K562 (cell line): ENCODE results near the gene TMEM243. TPM values are rescaled to one million over a fixed set of nuclear protein-coding genes. Genes with fewer than 3 reads are reported as not detected.

Experiments
- ATAC-seq: fragments of 200-7000 bp; cut with Tn5 transposase; 3 replicates; pipeline ENCODE4 v1.9.1; 2020; ENCODE audit warnings: moderate library complexity
- BruUV-seq: library from RNA; stranded (reverse); fragments of 400-500 nt; replicated peaks from 2 replicates; lab custom pipeline; 2021; lab: Mats Ljungman, UMichigan
- CTCF ChIA-PET: fragments of 300-600 bp; formaldehyde crosslinking; extraction: SDS; loops from one replicate; lab custom pipeline; 2021; ENCODE audit warnings: low intra/inter-chr PET ratio; lab: Yijun Ruan, JAX
- POLR2A ChIA-PET: fragments of 300-600, 350-650 bp; sonication (Branson Sonifier 250); formaldehyde crosslinking; extraction: SDS; loops from one replicate; lab custom pipeline; 2021; ENCODE audit warnings: antibody characterized with exemption, inconsistent platforms; lab: Yijun Ruan, JAX
- DNase-seq, 4 experiments: peaks; one replicate each; pipeline versions ENCODE4 v3.0.0 to v3.0.0-alpha.2; 2011 to 2018; ENCODE audit warnings: low spot score in 3 of 4, mixed read lengths in 3 of 4; ENCODE audit errors: extremely low read depth in 1 of 4
- FAIRE-seq: peaks from 2 replicates; lab custom pipeline; 2011; peaks lifted over from hg19 to GRCh38; lab: Jason Lieb, UNC
- H2AFZ ChIP-seq: 2 replicates; pipeline ENCODE4 v1.6.0; 2011; ENCODE audit warnings: low read depth, low read length, control low read depth, inconsistent platforms
- H3K27ac ChIP-seq: fragments of 200-600 bp; 3 replicates; pipeline ENCODE4 v1.8.0; 2011; ENCODE audit warnings: low read depth, mild to moderate bottlenecking, control low read depth, inconsistent platforms, low read length, moderate library complexity, mixed read lengths; ENCODE audit errors: extremely low read depth
- H3K27me3 ChIP-seq, 2 experiments: fragments of 300-600 bp in 1 of 2; 2 replicates in 1 of 2; 3 replicates in 1 of 2; pipeline versions ENCODE4 v1.6.0 to v1.8.0; 2011; ENCODE audit warnings: inconsistent platforms in 2 of 2, low read length in 2 of 2, mild to moderate bottlenecking in 1 of 2, mixed read lengths in 1 of 2, moderate library complexity in 1 of 2; ENCODE audit not compliant: control insufficient read depth in 2 of 2, insufficient read depth in 2 of 2
- H3K36me3 ChIP-seq: fragments of 300-600 bp; 3 replicates; pipeline ENCODE4 v1.8.0; 2011; ENCODE audit warnings: mild to moderate bottlenecking, low read length, inconsistent platforms; ENCODE audit not compliant: control insufficient read depth, insufficient read depth
- H3K4me1 ChIP-seq, 2 experiments: fragments of 200-600 bp in 1 of 2; replicated peaks in 1 of 2; 2 replicates in 1 of 2; 3 replicates in 1 of 2; pipeline versions ENCODE4 v1.5.1 to v1.8.0; 2011; ENCODE audit warnings: inconsistent platforms in 2 of 2, low read length in 2 of 2, mild to moderate bottlenecking in 1 of 2, mixed read lengths in 1 of 2, moderate library complexity in 1 of 2; ENCODE audit not compliant: control insufficient read depth in 2 of 2, insufficient read depth in 2 of 2
- H3K4me2 ChIP-seq: 2 replicates; pipeline ENCODE4 v1.6.1; 2011; ENCODE audit warnings: low read length, control low read depth, inconsistent platforms, mixed read lengths; ENCODE audit not compliant: insufficient read depth
- H3K4me3 ChIP-seq: fragments of 200-600 bp; sonication (generic), shearing (Covaris generic); 2 replicates; pipeline ENCODE4 v1.5.1; 2016; ENCODE audit warnings: control low read depth, inconsistent platforms
- H3K79me2 ChIP-seq: fragments of 200-600 bp; 3 replicates; pipeline ENCODE4 v1.8.0; 2011; ENCODE audit warnings: low read length, inconsistent platforms; ENCODE audit not compliant: control insufficient read depth, insufficient read depth
- H3K9ac ChIP-seq, 2 experiments: 2 replicates each; pipeline versions ENCODE4 v1.6.0 to v1.6.1; 2011; ENCODE audit warnings: low read depth in 2 of 2, low read length in 2 of 2, control low read depth in 1 of 2, inconsistent platforms in 1 of 2, mild to moderate bottlenecking in 1 of 2, mixed read lengths in 1 of 2; ENCODE audit not compliant: insufficient read depth in 1 of 2
- H3K9me1 ChIP-seq: one replicate; pipeline ENCODE4 v1.6.0; 2011; ENCODE audit warnings: inconsistent platforms, mild to moderate bottlenecking, low read length, moderate library complexity; ENCODE audit not compliant: control insufficient read depth, insufficient read depth
- H3K9me3 ChIP-seq: replicated peaks from 2 replicates; pipeline ENCODE4 v1.5.1; 2011; ENCODE audit warnings: low read depth, low read length, inconsistent platforms; ENCODE audit not compliant: control insufficient read depth, insufficient read depth
- H4K20me1 ChIP-seq: replicated peaks from 2 replicates; pipeline ENCODE4 v1.6.1; 2011; ENCODE audit warnings: low read length, inconsistent platforms, mixed read lengths; ENCODE audit not compliant: control insufficient read depth, insufficient read depth
- ARNT ChIP-seq, 2 experiments: fragments of 450-650 bp; IDR thresholded peaks; 2 replicates each; pipeline ENCODE4 v1.6.1; 2016; ENCODE audit warnings: mild to moderate bottlenecking in 1 of 2
- HMG20B ChIP-seq: fragments of 250-450 bp; sonication (Bioruptor Pico); IDR thresholded peaks from 2 replicates; pipeline ENCODE4 v1.5.0; 2021; ENCODE audit warnings: mild to moderate bottlenecking
- MAFG ChIP-seq: fragments of 450-650 bp; conservative IDR thresholded peaks from 2 replicates; pipeline ENCODE4 v1.6.1; 2016; ENCODE audit warnings: missing genetic modification characterization, missing compliant biosample characterization
- RBM17 ChIP-seq: fragments of 200-400 bp; formaldehyde crosslinking; IDR thresholded peaks from 2 replicates; pipeline ENCODE4 v1.6.1; 2017; ENCODE audit warnings: low read depth, mild to moderate bottlenecking, low read length, borderline replicate concordance
- SMARCA4 ChIP-seq: fragments of 450-650 bp; IDR thresholded peaks from 2 replicates; pipeline ENCODE4 v1.6.1; 2016
- SMARCE1 ChIP-seq: fragments of 450-650 bp; IDR thresholded peaks from 2 replicates; pipeline ENCODE4 v1.7.1; 2016; ENCODE audit warnings: mild to moderate bottlenecking
- TRIM24 ChIP-seq, 2 experiments: fragments of 450-650 bp; IDR thresholded peaks; 2 replicates each; pipeline ENCODE4 v1.6.1; 2016
- XRCC5 ChIP-seq: fragments of 200-400 bp; formaldehyde crosslinking; IDR thresholded peaks from 2 replicates; pipeline ENCODE4 v1.6.1; 2017; ENCODE audit warnings: low read depth, mild to moderate bottlenecking, low read length
- ZNF589 ChIP-seq: fragments of 200-800 bp; sonication (Bioruptor generic); IDR thresholded peaks from 2 replicates; pipeline ENCODE4 v1.6.1; 2016; ENCODE audit warnings: low read depth, missing genetic modification characterization, missing compliant biosample characterization
- ZNF766 ChIP-seq: fragments of 200-800 bp; sonication (Bioruptor generic); conservative IDR thresholded peaks from 2 replicates; pipeline ENCODE4 v1.6.1; 2016; ENCODE audit warnings: missing genetic modification characterization, missing compliant biosample characterization
- WGBS: fragments of 100-300 bp; shearing (Covaris generic); methylation state at CpG from one replicate; pipeline ENCODE4 v1.1.6; 2016; ENCODE audit warnings: low coverage, mixed read lengths; ENCODE audit not compliant: insufficient coverage; ENCODE audit errors: missing lambda C conversion rate; 5-methylcytosine and 5-hydroxymethylcytosine counted together
- in situ Hi-C: fragments of 300-500 bp; cut with MboI; formaldehyde crosslinking; loops from 4 replicates; pipeline ENCODE4 v1.15.0; 2018; ENCODE audit warnings: inconsistent platforms, mixed read lengths
- intact Hi-C: fragments of 100-400 bp; cut with micrococcal nuclease; formaldehyde crosslinking; loops from 2 replicates; pipeline ENCODE4 v1.14.2; 2022
- polyA plus RNA-seq, 8 experiments: library from polyadenylated mRNA; depleted of rRNA in 4 of 8; stranded (reverse) in 5 of 8; unstranded in 3 of 8; fragments of >200 nt; fragmentation: Nextera tagmentation in 2 of 8; fragmentation: Illumina TruSeq in 1 of 8; extraction: Ambion mirVana in 2 of 8; extraction: Trizol in 1 of 8; gene quantifications; 2 replicates each; pipeline versions ENCODE4 v1.2.1 to v1.2.3, GENCODE V29; 2011 to 2014; ENCODE audit warnings: inconsistent platforms in 1 of 8, missing spikeins in 1 of 8
- total RNA-seq, 7 experiments: library from RNA; depleted of rRNA in 6 of 7; stranded (reverse); fragments of >200 nt in 6 of 7; fragmentation: Illumina TruSeq in 2 of 7; extraction: Trizol in 2 of 7; gene quantifications; 2 replicates each; pipeline versions ENCODE4 v1.2.1 to v1.2.3, GENCODE V29; 2011 to 2021; ENCODE audit warnings: low replicate concordance in 1 of 7
- TF ChIP-seq, protein P1 (sequence below), 2 experiments: fragments of 450-650 bp; IDR thresholded peaks; 2 replicates each; pipeline ENCODE4 v1.6.1; 2018; ENCODE audit warnings: mild to moderate bottlenecking in 2 of 2, low read depth in 1 of 2; ENCODE audit not compliant: partially characterized antibody in 2 of 2
- TF ChIP-seq, protein P2 (sequence below), 2 experiments: IDR thresholded peaks in 1 of 2; conservative IDR thresholded peaks in 1 of 2; 2 replicates each; pipeline ENCODE4 v1.6.1; 2016; ENCODE audit warnings: low read depth in 2 of 2, mild to moderate bottlenecking in 1 of 2, missing compliant biosample characterization in 1 of 2, missing genetic modification characterization in 1 of 2, moderate library complexity in 1 of 2
- TF ChIP-seq, protein P3 (sequence below): fragments of 250-450 bp; sonication (Bioruptor Pico); IDR thresholded peaks from 2 replicates; pipeline ENCODE4 v1.5.0; 2020; ENCODE audit warnings: mild to moderate bottlenecking, borderline replicate concordance

The TMEM243 gene
- total and polyA plus RNA-seq, 9 of the 15 experiments (the other 6 are each of a cell fraction or from before 2014, with no cell fraction given) = 3.9 to 8.6 (median 6.1) TPM

DNA sequence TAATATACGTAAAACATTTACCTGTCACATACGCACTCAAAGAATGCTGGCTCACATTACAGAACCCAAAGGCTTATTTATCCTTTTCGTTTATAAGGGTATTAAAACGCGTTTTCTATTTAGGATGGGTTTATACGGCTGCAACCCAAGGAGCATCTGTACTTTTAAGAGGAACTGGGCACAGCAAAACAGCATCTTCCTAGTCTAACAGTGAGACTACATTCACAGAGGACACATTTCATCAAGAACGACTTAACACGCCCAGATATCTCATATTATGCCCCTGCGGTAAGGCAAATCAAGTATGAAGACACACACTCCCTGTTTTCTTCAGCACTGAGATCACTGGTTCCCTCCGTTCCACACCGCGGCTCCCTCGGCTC lies 67.8 kb downstream of the TMEM243 start:
- H3K36me3 ChIP-seq = peaks cover 24% of the 10 kb centered on the region
- peak overlapping the region; percentile 85 for H3K4me3 ChIP-seq
- intact Hi-C loops (loop anchor here (2.0 to 10.0 kb wide), 5 partner anchors 67 to 723 kb away; partner anchors contain the start of genes CROT, DBF4, SLC25A40 and TMEM243), in situ Hi-C loops (loop anchor here (5.0 kb wide), 1 partner anchor 214 kb away; no protein-coding TSS in a partner anchor)
- CTCF ChIA-PET = interaction anchor here (1.3 kb wide), 1 partner anchor 225 kb away, joined by 4 read pairs; no protein-coding TSS in a partner anchor
- FAIRE-seq (peak; percentile 35), DNase-seq (no peak), ATAC-seq (peak; percentile 45)
- H3K27me3 ChIP-seq = no peaks in the 10 kb centered on the region
- peaks cover 51% of the 10 kb centered on the region for H3K79me2 ChIP-seq
- BruUV-seq = TSS peak; percentile 97
- H3K4me1 ChIP-seq = peaks cover 8 to 20% of the 10 kb centered on the region in 2 experiments; a peak in 3 of 5 replicates
- peak overlapping the region; percentile 96 to 97 for H3K9ac ChIP-seq
- 0 out of 2 replicates have a peak, but pooled peaks cover 6% of the 10 kb centered on the region for H4K20me1 ChIP-seq
- H3K9me1 ChIP-seq = no peaks in the 10 kb centered on the region
- no peaks in the 10 kb centered on the region for H3K9me3 ChIP-seq
- H3K27ac ChIP-seq = peak overlapping the region; percentile 98
- WGBS = under 1% methylated on average over 13 of the region's 13 CpGs
- POLR2A ChIA-PET = interaction anchor here (0.5 to 5.8 kb wide), 20 partner anchors 9 to 240 kb away, joined by 3 to 59 read pairs (median 4); partner anchors contain the start of gene ELAPOR2
- H2AFZ ChIP-seq = peak overlapping the region; percentile 97
- peak overlapping the region; percentile 99 for H3K4me2 ChIP-seq
- TF ChIP-seq HMG20B (CRISPR knock-in tag) (0 out of 2 replicates have a peak, but pooled peaks have one; percentile 23), TRIM24 (IDR thresholded peaks at IDR 0.05) (no peak), XRCC5 (0 out of 2 replicates have a peak, but pooled peaks have one; percentile 14), SMARCA4 (peak; percentile 77), ARNT (IDR thresholded peaks at IDR 0.05) (peak in 1 of 2 experiments; percentile 73; a peak in 1 of 4 replicates), ZNF589 (no peak; the same call in 1 of the 2 replicates), RBM17 (no peak), SMARCE1 (peak; percentile 81), MAFG (tag) (no peak), ZNF766 (CRISPR knock-in tag) (0 out of 2 replicates have a peak, but pooled peaks have one; percentile 24)
- TF ChIP-seq, protein P1, sequence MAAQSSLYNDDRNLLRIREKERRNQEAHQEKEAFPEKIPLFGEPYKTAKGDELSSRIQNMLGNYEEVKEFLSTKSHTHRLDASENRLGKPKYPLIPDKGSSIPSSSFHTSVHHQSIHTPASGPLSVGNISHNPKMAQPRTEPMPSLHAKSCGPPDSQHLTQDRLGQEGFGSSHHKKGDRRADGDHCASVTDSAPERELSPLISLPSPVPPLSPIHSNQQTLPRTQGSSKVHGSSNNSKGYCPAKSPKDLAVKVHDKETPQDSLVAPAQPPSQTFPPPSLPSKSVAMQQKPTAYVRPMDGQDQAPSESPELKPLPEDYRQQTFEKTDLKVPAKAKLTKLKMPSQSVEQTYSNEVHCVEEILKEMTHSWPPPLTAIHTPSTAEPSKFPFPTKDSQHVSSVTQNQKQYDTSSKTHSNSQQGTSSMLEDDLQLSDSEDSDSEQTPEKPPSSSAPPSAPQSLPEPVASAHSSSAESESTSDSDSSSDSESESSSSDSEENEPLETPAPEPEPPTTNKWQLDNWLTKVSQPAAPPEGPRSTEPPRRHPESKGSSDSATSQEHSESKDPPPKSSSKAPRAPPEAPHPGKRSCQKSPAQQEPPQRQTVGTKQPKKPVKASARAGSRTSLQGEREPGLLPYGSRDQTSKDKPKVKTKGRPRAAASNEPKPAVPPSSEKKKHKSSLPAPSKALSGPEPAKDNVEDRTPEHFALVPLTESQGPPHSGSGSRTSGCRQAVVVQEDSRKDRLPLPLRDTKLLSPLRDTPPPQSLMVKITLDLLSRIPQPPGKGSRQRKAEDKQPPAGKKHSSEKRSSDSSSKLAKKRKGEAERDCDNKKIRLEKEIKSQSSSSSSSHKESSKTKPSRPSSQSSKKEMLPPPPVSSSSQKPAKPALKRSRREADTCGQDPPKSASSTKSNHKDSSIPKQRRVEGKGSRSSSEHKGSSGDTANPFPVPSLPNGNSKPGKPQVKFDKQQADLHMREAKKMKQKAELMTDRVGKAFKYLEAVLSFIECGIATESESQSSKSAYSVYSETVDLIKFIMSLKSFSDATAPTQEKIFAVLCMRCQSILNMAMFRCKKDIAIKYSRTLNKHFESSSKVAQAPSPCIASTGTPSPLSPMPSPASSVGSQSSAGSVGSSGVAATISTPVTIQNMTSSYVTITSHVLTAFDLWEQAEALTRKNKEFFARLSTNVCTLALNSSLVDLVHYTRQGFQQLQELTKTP (IDR thresholded peaks at IDR 0.05; ENCODE audit: low read depth in 1 of 2, partially characterized antibody in 2 of 2) = peak in 1 of 2 experiments; percentile 73
- TF ChIP-seq, protein P2, sequence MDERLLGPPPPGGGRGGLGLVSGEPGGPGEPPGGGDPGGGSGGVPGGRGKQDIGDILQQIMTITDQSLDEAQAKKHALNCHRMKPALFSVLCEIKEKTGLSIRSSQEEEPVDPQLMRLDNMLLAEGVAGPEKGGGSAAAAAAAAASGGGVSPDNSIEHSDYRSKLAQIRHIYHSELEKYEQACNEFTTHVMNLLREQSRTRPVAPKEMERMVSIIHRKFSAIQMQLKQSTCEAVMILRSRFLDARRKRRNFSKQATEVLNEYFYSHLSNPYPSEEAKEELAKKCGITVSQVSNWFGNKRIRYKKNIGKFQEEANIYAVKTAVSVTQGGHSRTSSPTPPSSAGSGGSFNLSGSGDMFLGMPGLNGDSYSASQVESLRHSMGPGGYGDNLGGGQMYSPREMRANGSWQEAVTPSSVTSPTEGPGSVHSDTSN (CRISPR knock-in tag; IDR thresholded peaks at IDR 0.05; ENCODE audit: low read depth) = no peak
- TF ChIP-seq, protein P2 (tag; conservative IDR thresholded peaks at IDR 0.05; ENCODE audit: low read depth) = no peak
- TF ChIP-seq, protein P3, sequence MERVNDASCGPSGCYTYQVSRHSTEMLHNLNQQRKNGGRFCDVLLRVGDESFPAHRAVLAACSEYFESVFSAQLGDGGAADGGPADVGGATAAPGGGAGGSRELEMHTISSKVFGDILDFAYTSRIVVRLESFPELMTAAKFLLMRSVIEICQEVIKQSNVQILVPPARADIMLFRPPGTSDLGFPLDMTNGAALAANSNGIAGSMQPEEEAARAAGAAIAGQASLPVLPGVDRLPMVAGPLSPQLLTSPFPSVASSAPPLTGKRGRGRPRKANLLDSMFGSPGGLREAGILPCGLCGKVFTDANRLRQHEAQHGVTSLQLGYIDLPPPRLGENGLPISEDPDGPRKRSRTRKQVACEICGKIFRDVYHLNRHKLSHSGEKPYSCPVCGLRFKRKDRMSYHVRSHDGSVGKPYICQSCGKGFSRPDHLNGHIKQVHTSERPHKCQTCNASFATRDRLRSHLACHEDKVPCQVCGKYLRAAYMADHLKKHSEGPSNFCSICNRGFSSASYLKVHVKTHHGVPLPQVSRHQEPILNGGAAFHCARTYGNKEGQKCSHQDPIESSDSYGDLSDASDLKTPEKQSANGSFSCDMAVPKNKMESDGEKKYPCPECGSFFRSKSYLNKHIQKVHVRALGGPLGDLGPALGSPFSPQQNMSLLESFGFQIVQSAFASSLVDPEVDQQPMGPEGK = no peak
